Dendritic cell treated with granulocyte-macrophage colony-stimulating factor and Interleukin-4, amounts not matched to agents 40 ng/mL and 50 ng/mL, for 4 days (primary cell): Measurements from ENCODE around the gene PARP1.

ENCODE experiments used
- H3K27ac Mint-ChIP-seq: one replicate; pipeline ENCODE4 v1.8.0; 2022; ENCODE audit warnings: mild to moderate bottlenecking, mixed read lengths
- H3K27me3 Mint-ChIP-seq: one replicate; pipeline ENCODE4 v1.8.0; 2022; ENCODE audit warnings: mild to moderate bottlenecking, mixed read lengths
- H3K36me3 Mint-ChIP-seq: one replicate; pipeline ENCODE4 v1.8.0; 2022; ENCODE audit warnings: low read depth, mixed read lengths
- H3K4me1 Mint-ChIP-seq: one replicate; pipeline ENCODE4 v1.8.0; 2022; ENCODE audit warnings: low read depth, mixed read lengths
- H3K4me3 Mint-ChIP-seq: one replicate; pipeline ENCODE4 v1.8.0; 2022; ENCODE audit warnings: mild to moderate bottlenecking, moderate library complexity, mixed read lengths
- H3K9me3 Mint-ChIP-seq: one replicate; pipeline ENCODE4 v1.8.0; 2022; ENCODE audit warnings: mixed read lengths
- intact Hi-C: fragments of 100-400 bp; cut with micrococcal nuclease; formaldehyde crosslinking; loops from one replicate; pipeline ENCODE4 v1.15.0; 2022

Gene PARP1

GRCh38 chr1:226322986-226323385, 84.9 kb downstream of the PARP1 start:
- Mint-ChIP-seq H3K27ac (no peak overlapping the region), H3K9me3 (peaks cover 6% of the 10 kb centered on the region), H3K36me3 (no peaks in the 10 kb centered on the region), H3K4me3 (no peak overlapping the region), H3K4me1 (no peaks in the 10 kb centered on the region), H3K27me3 (peaks cover 2% of the 10 kb centered on the region)
- intact Hi-C loops, result no loop called here

- H3K27me3 Mint-ChIP-seq, result peaks cover 2% of the 10 kb centered on the region
- H3K4me3 Mint-ChIP-seq, result no peak overlapping the region
- no peak overlapping the region for H3K27ac Mint-ChIP-seq
- H3K9me3 Mint-ChIP-seq, result peaks cover 6% of the 10 kb centered on the region
- no peaks in the 10 kb centered on the region for H3K4me1 Mint-ChIP-seq
- intact Hi-C loops, result no loop called here
- no peaks in the 10 kb centered on the region for H3K36me3 Mint-ChIP-seq
Observed at GRCh38 chr1:226320930-226321329, 87.0 kb downstream of the PARP1 start.

GRCh38 chr1:226318471-226318870, 89.4 kb downstream of the PARP1 start:
- H3K4me1 Mint-ChIP-seq, result no peaks in the 10 kb centered on the region
- intact Hi-C loops, result no loop called here
- no peaks in the 10 kb centered on the region for H3K36me3 Mint-ChIP-seq
- H3K27ac Mint-ChIP-seq, result no peak overlapping the region
- peaks cover 2% of the 10 kb centered on the region for H3K27me3 Mint-ChIP-seq
- peaks cover 6% of the 10 kb centered on the region for H3K9me3 Mint-ChIP-seq
- H3K4me3 Mint-ChIP-seq, result no peak overlapping the region

- Mint-ChIP-seq H3K9me3 (no peaks in the 10 kb centered on the region), H3K27ac (no peak overlapping the region), H3K27me3 (peaks cover 12% of the 10 kb centered on the region), H3K4me3 (no peak overlapping the region), H3K36me3 (no peaks in the 10 kb centered on the region), H3K4me1 (peaks cover 9% of the 10 kb centered on the region)
- intact Hi-C loops, result no loop called here
Observed at GRCh38 chr1:226314055-226314454, 93.8 kb downstream of the PARP1 start.

GRCh38 chr1:226312065-226312464, 95.8 kb downstream of the PARP1 start:
- H3K4me1 Mint-ChIP-seq, result peaks cover 9% of the 10 kb centered on the region
- no peak overlapping the region for H3K4me3 Mint-ChIP-seq
- intact Hi-C loops, result no loop called here
- H3K27me3 Mint-ChIP-seq, result peaks cover 12% of the 10 kb centered on the region
- H3K9me3 Mint-ChIP-seq, result no peaks in the 10 kb centered on the region
- no peak overlapping the region for H3K27ac Mint-ChIP-seq
- H3K36me3 Mint-ChIP-seq, result peaks cover 7% of the 10 kb centered on the region

- H3K27ac Mint-ChIP-seq, result no peak overlapping the region
- H3K9me3 Mint-ChIP-seq, result no peaks in the 10 kb centered on the region
- peaks cover 9% of the 10 kb centered on the region for H3K4me1 Mint-ChIP-seq
- intact Hi-C loops, result no loop called here
- peaks cover 7% of the 10 kb centered on the region for H3K36me3 Mint-ChIP-seq
- no peak overlapping the region for H3K4me3 Mint-ChIP-seq
- peaks cover 12% of the 10 kb centered on the region for H3K27me3 Mint-ChIP-seq
Observed at GRCh38 chr1:226311376-226311775, 96.5 kb downstream of the PARP1 start.
